OCI-M2 (cell line): ENCODE data around the gene SYNGR1.
"Not testable (repeated sequence)": the region's sequence is repeated elsewhere in the genome, so short reads cannot be mapped to it uniquely, and the experiment has no call there.

Experiments
- DNase-seq: peaks from one replicate; lab custom pipeline; 2025; ENCODE audit not compliant: unreplicated experiment; lab: John Stamatoyannopoulos, UW

The SYNGR1 gene

DNA sequence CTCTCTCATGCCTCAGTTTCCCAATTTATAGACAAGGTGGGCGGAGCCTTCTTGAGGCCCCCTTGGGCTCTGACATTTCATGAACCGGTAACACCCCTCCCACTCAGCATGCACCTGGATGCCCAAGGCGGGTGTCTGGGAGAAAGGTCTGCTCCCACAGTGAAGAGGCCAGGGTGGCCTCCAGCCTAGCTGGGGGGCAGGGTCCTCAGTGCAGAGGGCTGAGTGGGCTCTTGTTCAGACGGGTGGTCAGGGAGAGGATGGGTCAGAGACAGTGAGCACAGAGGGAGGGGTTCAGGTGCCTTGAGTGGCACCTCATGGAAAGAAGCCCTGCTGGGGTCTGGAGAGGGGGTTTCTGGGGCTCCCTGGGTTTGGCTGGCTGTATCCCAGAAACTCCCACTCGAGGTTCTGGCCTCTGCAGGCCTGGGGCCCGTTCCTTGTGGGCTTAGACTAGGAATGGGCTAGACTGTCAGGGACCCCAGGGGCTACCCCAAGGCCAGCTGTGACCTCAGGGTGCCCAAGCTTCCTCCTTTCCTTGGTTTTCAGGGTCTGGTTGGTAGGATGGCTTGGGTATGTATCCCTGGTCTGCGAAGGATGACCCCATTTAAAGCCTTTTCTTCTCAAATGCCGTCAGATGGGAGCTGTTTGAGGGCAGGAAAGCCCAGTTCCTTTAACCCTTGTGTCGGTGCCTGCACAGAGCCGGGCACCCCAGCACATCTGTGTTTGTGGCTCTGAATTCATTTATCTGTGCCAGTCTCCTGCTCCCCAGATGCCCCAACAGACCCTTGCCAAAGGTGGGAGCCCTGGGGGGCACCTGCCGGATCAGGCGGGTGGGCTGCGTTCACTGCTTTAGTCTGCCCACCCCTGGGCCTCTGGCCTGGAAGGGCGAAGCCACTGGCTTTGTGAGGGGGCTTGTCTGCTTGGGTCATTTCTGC, 1.2 kb downstream of the SYNGR1 start:
- no peak for DNase-seq

DNA sequence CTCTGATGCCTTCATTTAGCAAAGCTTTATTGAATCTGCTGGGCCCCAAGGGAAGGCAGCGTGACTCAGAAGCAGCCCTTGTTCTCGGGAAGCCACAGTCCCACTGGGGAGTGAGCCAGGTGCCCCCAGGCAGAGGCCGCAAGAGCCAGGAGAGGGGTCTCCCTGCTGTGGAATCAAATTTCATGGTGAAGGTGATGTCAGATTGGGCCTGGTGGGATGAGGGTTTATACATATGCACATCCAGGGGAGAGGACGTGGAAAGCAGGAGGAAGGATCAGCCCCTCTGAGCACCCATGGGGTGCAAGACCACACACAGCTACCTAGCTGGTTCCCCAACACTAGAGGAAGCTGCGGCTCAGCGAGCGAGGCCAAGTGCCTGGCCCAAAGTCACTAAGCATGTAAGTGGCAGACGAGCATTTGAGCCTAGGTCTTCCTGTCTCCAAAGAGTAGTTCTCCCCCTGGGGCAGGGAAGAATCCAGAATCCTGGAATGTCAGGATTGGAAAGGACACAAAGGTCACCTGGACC, 2.0 kb downstream of the SYNGR1 start:
- no peak for DNase-seq

DNA sequence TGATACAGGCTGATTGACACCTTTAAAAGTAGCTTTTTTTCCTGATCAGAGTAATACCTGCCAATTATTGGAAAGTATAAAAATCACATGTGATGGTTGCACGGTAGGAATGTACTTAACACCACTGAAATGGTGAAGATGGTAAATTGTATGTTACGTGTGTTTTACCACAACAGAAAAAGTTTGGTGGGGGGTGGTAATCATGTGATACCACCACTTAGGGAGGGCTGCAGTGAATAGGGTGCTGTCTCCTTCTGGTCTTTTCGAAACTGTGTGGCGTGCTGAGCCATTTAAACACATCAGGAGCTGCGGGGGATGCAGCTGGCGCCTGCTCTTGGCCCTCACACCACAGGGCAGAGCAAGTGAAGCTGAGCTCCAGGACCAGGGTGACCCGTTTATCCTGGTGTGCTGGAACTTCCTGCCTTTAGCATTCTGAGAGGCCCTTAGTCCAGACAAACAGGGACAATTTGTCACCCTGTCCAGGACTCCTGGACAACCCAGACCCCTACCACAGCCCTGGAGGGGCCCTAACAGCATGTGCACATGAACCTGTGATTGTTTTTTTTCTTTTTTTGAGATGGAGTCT, 2.6 kb downstream of the SYNGR1 start:
- DNase-seq, result no peak

DNA sequence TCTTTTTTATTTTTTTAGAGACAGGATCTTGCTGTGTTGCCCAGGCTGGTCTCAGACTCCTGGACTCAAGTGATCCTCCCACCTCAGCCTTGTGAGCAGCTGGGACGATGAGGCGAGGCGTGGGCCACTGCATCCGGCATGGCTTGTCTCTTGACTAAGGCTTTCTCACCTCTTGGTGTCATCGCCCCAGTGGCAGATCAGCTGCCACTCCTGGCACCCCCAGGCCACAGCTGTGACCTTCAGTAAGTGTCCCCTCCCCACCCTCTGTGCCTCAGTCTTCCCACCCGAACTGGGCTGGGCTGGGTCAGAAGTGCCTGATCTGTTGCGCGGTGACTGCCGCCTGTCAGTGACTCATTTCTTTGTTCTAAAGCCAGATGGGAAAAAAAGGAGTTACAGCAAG, 3.6 kb downstream of the SYNGR1 start:
- no peak for DNase-seq

DNA sequence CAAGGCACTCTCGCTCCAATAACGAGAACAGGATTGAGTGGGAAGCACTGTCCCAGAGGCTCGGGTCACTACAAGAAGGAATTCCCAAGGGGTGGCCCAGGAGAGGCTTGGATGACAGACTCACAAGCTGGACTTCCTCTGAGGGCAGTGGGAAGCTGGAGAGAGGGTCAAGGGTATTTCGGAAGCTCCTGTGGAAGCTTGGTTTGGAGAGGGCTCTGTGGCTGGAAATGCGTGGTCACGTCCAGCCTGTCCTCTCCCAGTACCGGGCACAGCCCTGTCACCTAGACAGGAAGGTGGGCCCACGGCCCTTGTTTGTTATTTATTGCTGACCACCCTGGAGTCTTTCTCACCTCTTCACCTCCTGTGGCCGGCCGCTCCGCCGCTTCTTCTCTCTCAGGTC, 5.3 kb downstream of the SYNGR1 start:
- DNase-seq, result no peak

DNA sequence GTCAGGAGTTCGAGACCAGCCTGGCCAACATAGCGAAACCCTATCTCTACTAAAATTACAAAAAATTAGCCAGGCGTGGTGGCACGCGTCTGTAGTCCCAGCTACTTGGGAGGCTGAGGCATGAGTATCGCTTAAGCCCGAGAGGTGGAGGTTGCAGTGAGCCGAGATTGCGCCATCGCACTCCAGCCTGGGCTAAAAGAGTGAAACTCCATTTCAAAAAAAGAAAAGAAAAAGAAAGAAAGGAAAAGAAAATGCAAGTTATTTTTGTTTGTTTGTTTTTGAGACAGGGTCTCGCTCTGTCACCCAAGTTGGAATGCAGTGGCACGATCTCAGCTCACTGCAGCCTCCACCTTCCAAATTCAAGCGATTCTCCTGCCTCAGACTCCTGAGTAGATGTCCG, 6.0 kb downstream of the SYNGR1 start:
- not testable (repeated sequence) for DNase-seq

DNA sequence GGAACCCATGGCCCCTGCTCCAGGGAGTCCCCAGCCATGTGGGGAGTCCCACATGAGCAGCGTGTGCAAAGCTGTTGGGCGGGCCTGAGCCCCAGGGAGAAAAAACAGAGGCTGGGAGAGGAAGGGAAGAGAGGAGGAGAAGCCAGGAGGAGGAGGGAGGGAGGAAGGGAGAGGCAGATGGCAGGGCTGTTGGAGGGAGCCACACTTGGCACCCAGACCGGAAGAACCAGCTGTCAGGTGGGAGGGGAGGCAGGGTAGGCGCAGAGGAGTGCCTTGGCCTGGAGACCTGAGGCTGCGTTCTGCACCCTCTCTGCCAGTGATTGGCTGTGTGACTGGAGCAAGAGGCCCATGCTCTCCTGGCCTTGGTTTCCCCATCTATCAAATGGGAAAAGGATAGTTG, 6.7 kb downstream of the SYNGR1 start:
- DNase-seq, result no peak

DNA sequence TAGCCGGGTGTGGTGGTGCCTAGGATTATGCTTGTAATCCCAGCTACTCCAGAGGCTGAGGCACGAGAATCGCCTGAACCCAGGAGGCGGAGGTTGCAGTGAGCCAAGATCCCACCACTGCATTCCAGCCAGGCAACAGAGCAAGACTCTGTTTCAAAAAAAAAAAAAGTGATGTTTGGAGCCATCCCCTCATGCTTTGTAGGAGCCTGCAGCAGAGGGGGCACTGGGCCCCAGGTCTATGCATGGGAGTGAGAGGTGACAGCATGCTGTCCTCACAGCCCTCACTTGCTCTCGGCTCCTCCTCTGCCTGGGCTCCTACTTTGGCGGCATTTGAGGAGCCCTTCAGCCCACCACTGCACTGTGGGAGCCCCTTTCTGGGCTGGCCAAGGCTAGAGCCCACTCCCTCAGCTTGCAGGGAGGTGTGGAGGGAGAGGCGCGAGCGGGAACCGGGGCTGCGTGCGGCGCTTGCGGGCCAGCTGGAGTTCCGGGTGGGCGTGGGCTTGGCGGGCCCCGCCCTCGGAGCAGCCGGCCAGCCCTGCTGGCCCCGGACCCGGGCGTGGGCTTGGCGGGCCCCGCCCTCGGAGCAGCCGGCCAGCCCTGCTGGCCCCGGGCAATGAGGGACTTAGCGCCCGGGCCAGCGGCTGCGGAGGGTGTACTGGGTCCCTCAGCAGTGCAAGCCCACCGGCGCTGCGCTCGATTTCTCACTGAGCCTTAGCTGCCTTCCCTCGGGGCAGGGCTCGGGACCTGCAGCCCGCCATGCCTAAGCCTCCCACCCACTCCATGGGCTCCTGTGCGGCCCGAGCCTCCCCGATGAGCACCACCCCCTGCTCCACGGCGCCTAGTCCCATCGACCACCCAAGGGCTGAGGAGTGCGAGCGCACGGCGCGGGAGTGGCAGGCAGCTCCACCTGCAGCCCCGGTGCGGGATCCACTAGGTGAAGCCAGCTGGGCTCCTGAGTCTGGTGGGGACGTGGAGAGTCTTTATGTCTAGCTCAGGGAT, 7.6 kb downstream of the SYNGR1 start:
- DNase-seq, result not testable (repeated sequence)

DNA sequence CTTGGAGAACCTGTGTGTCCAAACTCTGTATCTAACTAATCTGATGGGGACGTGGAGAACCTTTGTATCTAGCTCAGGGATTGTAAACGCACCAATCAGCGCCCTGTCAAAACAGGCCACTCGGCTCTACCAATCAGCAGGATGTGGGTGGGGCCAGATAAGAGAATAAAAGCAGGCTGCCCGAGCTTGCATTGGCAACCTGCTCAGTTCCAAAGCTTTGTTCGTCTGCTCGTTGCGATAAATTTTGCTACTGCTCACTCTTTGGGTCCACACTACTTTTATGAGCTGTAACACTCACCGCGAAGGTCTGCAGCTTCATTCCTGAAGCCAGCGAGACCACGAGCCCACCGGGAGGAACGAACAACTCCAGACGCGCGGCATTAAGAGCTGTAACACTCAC, 8.4 kb downstream of the SYNGR1 start:
- DNase-seq, result not testable (repeated sequence)

DNA sequence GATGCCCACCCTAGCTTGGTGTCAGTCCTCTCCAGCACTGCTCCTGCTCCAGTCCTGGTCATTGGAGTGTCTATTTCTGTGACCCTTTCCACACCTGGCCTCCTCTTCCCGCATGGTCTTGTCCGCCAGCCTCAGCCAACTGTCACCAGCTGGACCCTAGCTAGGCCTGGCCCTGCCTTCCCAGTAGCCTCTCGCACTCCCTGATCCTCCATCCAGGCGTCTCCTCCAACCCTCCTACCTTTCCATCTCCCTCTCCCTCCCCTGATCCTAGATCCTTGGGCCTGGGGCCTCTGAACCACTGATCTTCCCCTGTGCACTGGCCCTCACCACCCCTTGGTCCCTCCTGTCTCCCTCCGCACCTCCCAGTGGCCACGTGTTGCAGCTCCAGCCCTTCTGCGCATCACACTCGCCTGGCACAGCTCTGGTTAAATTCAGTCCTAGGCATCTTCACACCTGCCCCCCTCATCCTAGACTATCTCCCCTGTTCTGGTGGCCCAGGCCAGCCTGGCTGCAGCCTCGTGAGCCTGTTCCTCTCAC, 9.9 kb downstream of the SYNGR1 start:
- no peak for DNase-seq

DNA sequence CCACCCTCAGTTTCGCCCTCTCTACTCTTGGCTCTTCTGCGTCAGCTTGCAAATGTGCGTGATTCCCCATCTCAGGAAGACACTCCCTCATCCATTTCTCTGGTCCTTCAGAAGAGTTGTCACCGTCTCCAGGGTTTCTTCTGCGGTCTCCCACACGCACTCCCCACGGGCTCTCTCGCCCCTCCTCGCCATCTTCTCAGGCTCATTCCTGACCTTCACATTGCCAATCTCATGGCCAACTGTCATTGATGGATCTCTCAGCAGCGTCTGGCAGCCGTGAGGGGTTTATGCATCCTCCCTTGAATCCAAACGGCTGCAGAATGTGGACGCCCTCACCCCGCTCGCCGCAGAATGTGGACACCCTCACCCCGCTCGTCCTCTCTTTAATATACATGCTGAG, 10.5 kb downstream of the SYNGR1 start:
- no peak for DNase-seq

DNA sequence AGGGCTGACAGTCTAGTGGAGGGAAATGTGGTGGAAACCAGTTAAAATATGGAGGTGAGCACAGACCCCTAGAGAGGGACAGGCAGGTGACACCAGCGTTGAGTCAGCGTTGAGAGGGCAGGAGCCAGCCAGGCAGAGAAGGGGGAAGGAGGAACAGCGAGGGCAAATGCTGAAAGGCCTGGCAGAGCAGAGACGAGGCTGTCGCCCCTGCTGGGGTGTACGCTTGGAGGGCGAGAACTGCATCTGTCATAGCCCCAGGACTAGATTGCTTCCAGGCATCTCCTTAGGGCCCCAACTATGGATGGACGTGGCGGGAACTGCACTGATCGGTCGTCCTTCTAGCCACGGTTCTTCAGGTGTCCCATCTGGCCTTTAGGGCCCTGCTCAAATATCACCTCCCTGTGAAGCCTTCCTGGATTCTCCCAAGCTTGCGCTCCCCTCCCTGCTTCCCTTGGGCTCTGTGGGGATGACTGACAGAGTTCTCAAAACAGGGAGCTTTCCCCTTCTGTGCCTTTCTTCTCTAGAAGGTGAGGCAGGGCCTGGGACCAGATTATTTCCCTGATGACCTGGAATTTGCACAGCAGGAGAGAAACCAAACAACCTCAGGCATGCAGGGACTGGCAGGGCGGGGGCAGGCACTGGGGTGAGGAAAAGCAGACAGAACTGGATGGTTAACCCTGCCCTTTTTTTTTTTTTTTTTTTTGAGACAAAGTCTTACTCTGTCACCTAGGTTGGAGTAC, 11.1 kb downstream of the SYNGR1 start:
- DNase-seq, result no peak

DNA sequence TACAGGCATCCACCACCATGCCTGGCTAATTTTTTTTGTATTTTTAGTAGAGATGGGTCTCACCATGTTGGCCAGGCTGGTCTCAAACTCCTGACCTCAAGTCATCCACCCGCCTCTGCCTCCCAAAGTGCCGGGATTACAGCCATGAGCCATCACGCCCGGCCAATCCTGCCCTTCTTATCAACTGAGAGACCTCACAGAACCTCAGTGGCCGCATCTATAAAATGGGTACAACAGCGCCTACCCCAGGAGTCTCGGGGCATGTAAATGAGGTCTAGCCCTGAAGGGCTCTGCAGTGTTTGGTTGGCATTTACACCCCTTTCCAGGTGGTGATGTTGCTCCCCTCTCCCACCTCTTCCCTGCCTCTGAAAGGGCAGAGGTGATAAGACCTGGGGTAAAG, 11.7 kb downstream of the SYNGR1 start:
- no peak for DNase-seq

DNA sequence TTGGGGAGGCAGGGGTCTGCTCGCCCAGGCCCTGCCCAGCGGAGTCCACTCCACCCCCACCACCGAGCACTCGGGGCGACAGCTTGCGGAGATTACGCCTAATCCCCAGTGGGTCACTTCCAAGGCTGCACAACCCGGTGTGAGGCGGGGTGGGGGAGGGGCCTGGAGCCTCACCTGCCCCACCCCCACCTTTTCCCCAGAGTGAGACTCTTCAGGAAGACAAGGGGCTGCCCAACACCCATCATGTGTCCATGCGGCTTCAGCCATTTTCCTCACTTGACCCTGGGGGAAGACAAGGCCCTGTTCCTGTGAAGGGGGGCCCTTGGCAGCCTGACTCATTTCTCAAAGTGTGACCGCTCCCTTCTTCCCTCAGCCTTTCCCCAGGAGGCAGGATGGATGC, 12.5 kb downstream of the SYNGR1 start:
- no peak for DNase-seq

DNA sequence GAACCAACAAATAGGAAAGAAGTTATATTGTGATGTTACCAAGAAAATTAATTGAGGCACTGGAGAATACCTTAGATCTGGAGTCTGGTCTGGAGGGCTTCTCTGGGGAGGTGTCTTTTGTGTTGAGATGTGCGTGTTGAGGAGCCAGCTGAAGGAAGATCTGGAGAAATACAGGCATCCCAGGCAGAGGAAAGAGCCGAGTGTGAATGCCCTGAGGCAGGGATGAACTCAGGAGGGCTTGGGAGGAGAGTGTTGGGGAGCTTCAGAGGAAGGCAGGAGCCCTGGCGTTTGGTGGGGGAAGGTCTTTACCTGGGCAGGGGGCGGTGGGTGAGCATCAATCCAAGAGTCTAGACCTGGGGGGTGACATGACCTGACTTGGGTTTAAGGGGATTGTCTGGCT, 13.1 kb downstream of the SYNGR1 start:
- DNase-seq, result no peak

DNA sequence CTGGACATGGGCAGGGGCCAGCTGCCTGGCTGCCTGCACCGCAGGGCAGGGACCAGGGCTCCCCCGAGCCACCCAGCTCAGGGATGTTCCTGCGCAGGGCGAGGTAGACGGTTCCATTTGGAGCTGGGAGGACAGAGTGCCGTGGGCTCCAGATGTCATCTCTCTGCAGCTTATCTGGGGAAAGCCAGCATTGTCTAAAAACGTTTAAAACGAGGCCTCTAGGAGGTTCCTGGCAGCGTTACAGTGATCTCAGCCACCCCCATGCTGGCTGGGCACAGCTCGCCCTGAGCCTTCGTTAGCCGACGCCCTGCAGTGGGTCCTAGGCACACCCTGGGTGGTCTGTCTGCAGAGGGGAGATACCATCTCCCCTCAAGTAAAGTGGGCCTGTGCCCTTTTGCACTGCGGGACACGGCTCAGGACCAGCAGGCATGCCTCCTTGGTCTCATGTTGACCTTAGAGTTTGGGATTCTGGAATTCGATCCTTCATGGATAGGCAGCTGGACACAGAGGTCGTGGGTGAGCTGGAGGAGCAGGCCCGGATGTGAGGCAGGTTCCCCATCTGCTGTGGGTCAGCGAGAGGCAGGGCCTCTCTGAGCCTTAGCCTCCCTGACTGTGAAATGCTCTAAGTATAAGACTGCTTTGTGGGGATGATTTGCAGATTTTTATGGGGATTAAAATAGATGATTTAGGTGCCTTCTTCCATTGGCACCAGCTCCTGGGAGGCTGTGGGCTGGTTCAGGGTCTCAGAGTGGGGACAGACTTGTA, 14.1 kb downstream of the SYNGR1 start:
- DNase-seq, result peak; percentile 37

DNA sequence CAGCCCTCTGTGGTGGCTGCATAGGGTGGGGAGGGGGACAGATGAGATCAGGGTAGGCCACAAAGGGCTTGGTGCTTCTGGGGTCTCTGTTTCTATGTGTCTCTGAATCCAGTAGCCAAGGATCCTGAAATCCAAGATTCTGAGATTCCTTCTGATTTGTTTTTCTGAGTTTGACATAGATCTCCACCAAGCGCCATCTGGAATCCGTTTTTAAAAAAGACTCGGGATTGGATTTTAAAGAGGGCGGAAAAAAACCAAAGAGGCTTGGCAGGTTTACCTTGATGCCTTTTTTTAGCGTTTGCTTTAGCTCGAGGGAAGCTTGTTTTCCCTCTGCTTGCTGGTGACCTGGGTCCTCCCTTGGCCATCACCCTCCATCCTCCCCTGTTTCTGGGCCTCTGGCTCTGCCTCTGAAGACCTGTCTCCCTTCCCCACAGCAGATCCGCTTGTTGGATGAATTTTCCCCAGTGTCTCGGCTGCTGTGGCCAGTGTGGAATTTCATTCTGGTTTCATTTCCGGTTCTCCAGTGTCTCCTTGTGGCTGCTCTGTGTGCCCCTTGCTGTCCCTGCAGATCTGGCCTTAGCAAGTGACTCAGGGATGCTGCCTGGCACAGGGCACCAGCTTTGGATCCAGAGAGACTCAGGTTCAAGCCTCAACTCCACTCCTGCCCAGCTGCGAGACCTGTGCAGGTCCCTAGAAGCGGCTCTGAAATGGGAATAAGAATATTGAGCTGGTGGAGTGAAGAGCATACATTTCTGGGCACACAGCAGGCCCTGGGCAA, 15.1 kb downstream of the SYNGR1 start:
- DNase-seq, result no peak

DNA sequence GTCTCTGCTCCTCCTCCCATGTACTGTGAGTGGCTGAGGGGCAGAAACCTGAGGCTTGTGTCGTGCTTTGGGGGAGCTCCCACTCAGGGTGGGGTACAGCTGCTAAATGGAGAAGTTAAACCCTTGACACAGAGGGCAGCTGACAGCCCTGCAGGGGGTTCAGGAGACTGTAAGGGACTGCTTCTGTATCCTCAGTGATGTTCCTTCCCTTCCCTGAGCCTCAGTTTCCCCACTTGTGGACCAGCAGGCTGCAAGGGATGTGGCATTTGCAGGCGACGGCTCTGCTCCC, 15.6 kb downstream of the SYNGR1 start:
- no peak for DNase-seq

DNA sequence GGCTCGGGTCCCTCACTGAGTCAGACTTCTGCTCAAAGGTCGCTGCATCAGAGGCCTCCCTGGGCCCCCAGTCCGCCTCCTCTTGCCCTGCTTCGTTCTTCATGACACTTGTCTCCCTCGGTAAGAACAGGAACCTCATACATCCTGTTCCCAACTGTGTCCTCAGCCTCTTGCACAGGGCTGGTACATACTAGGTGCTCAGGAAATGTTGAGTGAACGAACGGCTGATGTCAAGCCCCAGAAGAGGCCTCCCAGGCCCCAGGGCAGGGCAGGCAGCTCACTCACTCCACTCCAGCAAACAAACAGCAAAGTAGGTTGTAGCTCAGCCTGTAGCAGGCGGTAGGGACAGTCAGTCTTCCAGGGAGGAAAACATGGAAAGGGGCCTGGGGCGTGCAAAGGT, 17.2 kb downstream of the SYNGR1 start:
- no peak for DNase-seq
